GM19023 (cell line): ENCODE results near the gene TRAPPC2L.
"Not testable (repeated sequence)": the region's sequence is repeated elsewhere in the genome, so short reads cannot be mapped to it uniquely, and the experiment has no call there.

ENCODE experiments used
- ATAC-seq: cut with Tn5 transposase; IDR thresholded peaks from one replicate; pipeline ENCODE4 v1.9.1; 2021; ENCODE audit warnings: mild to moderate bottlenecking, moderate library complexity; ENCODE audit not compliant: unreplicated experiment

TRAPPC2L gene

DNA sequence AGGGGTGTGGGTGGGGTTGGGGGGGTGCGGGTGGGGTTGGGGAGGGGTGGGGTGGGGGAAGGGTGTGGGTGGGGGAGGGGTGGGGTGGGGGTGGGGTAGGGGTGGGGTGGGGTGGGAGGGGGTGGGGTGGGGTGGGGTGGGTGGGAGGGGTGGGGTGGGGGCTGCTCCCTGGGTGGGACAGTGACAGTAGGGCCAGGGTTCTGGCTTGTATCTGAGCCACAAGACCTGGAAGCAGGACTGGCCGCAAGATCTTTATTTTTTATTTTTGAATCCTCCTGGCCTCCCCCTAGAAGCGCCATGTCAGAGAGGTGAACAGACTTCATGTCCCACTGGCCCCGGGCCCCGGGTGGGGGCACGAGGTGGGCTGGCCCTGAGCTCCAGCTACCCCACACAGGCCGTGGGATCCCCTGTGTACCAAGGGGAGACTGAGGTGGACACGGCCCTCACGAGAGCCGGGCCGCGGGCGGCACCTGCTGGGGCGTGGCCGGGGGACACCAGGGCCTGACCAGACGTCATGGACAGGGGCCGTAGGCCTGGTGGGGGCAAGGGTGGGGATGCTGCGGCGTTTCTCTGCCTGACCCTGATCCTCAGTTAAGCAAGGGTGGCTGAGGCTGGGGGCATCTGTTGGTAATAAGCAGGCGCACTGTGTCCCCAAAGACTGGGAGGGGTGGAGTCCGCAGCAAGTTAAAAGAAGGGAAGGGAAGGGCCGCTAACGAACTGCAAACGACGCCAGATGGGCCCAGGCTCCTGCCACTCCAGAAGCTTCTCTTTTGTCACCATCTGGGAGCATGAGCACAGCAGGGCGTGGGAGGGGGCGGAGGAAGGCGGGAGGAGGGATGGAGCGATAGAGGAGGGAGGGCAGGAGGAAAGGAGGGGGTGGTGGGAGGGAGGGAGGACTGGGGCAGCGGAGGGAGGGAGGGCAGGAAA lies 31.8 kb downstream of the TRAPPC2L start:
- no peak for ATAC-seq

DNA sequence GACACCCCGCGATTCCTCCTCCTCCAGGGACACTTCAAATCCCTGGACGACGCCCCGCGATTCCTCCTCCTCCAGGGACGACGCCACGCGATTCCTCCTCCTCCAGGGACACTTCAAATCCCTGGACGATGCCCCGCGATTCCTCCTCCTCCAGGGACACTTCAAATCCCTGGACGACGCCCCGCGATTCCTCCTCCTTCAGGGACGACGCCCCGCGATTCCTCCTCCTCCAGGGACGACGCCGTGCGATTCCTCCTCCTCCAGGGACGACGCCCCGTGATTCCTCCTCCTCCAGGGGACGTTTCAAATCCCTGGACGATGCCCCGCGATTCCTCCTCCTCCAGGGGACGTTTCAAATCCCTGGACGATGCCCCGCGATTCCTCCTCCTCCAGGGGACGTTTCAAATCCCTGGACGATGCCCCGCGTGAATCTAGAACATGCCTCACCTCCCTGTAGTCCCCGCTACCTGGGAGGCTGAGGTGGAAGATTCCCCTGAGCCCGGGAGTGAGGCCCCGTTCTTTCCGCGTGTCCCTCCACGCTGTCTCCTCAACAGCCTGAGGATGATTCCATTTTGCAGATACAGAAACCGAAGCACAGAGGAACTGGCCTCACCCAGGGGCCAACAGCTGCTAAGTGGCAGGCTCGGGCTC lies 32.9 kb downstream of the TRAPPC2L start:
- ATAC-seq: not testable (repeated sequence)

DNA sequence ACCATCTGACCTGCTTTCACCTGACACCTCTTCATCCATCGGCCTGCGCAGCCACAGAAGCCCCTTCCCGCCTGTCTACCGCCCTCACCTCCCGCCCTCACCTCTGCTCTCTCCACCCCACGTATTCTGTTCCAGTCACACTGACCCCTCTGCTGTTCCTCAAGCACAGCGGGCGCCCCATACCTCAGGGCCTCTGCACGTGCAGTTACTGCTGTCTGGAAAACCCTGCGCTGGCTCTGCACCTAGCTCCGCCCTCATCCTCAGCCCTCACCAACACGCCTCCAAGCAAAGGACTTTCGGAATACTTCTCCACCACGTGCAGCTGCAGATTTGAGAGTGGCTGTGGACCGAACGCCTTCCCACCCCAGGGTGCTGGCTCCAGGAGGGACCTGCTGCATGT lies 34.2 kb downstream of the TRAPPC2L start:
- ATAC-seq: no peak

DNA sequence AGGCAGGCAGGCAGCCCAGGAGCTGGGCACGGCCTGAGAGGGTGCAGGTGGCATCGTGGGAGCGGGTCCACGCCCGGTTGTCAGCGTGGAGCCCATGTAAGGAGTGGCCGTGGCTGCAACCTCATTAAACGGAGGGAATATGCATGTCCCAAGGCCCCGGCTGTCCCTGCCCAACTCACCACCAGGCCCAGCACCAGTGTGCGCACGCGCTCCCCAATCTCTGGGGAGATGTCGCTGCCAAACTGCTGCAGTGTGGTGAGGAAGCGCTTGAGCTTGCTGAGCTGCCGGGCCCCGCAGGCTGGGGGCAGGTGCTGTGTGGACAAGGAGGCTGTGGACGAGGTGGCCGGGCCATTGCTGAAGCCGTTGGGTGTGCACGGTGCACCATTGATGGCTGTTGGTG lies 35.1 kb downstream of the TRAPPC2L start:
- ATAC-seq: no peak

DNA sequence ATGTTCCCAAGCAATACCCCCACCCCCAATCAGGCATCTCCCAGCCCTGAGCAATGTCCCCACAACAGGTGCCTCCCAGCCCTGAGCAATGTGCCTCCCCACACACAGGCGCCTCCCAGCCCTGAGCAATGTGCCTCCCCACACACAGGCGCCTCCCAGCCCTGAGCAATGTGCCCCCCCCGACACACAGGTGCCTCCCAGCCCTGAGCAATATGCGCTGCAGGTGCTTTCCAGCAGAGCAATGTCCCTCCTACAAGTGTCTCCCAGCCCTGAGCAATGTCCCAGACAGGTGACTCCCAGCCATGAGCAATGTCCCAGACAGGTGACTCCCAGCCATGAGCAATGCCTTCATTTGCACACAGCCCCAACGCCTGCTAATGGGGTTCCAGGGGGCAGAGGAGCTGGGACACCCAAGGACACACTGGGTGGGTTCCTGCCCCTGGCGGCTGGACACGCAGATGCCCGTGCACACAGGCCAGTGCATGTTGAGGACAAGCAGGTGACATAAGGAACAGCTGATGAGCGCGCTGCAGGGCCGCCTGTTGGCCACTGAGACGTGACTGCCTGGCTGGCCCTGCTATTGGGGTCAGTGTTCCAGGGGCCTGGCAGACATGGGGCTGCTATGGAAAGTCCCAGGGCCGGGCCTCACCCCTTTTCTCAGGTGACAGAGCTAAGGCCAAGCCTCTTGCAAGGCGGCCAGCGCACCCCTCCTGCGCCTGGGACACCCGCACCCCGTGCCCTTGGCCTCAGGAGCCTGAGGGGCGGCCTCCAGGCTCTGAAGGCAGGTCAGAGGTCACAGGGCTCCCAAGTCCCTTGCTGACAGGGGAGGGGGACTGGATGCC lies 36.4 kb downstream of the TRAPPC2L start:
- no peak for ATAC-seq

DNA sequence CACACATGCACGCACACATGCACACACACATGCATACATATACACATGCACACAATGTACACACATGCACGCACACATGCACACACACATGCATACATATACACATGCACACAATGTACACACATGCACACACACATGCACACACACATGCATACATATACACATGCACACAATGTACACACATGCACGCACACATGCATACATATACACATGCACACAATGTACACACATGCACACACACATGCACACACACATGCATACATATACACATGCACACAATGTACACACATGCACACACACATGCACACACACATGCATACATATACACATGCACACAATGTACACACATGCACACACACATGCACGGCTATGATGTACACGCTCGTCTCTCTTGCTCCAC lies 37.3 kb downstream of the TRAPPC2L start:
- not testable (repeated sequence) for ATAC-seq

DNA sequence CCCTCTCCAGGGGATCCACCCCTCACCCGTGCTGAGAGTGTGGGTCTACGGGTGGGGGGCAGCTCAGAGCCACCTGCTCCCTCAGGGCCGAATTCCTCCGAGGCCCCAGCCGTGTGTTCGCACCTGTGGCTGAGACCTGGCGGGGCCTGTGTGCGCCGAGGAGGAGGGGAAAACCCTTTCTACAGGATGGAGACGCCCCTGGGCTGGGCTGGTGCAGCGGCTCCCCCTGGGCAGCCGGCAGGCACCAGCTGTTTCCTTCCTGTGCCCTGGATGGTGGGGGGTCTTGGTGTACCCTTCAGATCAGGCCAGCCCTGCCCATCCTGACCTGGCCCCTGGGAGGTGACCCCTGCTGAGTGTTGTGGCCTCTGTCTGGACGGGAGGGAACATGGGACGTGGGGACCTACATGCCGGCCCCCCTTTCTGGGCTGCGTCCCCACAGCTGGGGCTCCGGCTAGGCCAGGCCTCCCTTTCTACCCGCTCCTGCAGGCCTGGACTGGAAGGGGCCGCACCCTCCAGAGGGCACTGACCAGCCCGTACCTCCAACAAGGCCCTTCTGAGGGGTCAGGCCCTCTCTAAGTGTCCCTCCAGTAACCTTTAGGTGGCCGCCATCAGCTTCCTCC lies 37.9 kb downstream of the TRAPPC2L start:
- ATAC-seq: no peak

DNA sequence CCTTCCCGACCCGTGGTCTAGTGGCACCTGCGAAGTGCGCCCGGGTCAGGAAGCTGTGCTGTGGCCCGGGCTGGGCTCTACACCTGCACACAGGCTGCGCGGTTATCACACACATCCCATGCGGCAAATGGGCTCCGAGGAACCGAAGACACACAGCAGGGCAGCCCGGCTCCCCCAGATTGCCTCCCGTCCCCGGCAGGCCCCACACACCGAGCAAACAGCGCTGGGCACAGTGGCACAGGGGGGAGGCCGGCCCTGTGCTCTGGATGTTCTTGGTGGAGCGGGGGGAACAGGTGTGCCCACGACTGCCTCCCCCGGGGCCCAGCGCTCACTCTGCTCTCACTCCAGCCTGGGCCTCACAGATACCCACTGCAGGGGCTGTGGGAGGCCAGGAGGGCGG lies 38.4 kb downstream of the TRAPPC2L start:
- ATAC-seq: no peak

DNA sequence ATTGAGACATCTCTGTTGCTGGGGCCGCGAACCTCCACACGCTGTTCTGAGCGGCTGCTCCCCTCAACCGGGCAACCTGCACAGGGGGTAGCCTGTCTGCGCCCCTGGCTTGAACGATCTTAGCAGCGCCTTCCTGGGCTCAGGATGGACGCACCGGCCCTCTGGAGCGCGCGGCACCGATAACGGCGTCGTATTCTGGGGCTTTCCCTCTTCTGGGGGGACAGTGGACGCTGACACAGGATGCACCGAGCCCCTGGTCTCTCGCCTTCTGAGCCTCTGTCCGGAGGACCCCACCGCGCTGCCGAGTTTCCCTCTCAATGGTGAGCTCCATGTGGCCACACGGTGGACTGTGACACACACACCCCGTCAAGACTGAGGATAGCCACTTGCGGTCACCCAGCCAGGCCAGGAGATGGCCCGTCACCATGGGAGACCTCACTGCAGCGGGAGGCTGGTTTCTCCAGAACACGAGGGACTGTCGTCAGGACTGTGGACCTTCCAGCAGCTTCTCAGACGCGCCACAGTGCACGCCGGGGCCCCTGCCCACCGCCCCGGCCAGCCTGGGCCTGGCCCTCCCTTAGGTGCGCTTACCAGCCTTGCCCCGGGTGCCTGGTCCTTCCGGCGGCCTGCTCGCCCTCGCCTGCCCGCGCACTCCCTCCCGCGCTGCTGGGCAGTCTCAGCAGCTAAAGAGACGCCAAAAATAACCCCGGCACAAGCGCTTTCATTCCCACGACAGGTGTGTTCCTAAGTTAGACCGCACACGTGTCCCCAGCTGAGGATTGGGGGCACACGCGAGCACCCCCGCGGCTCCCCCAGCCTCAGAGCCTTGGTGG lies 39.5 kb downstream of the TRAPPC2L start:
- ATAC-seq: no peak

DNA sequence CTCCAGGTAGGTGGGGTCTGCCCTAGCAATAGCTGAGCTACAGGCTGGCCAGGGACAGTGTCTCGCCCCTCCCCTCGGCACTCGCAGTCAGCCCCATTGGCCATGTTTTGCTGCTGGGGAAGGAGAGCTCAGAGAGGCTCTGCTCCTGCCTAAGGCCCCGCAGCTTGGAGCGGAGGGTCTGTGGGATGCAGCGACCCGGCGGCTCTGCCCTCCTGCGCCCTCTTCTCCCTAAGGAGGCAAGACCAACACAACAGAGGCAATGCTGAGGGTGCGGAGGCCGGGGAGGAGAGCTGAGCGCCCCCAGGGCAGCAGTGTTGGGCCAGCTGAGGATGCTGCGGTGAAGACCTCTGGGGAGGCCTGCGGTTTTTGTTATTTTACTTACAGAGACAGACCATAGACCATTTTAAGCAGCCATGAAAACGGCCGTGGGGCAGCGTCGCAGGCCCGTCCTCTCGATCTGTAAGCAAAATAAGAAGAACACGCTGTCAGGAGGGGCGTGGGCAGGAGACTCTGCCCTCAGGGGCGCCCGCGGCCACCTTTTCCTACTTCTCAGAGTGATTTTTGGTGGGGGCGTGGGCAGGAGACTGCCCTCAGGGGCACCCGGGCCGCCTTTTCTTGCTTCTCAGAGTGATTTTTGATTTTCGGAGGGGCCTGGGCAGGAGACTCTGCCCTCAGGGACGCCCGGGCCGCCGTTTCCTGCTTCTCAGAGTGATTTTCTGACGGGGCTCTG lies 40.9 kb downstream of the TRAPPC2L start:
- ATAC-seq: no peak

DNA sequence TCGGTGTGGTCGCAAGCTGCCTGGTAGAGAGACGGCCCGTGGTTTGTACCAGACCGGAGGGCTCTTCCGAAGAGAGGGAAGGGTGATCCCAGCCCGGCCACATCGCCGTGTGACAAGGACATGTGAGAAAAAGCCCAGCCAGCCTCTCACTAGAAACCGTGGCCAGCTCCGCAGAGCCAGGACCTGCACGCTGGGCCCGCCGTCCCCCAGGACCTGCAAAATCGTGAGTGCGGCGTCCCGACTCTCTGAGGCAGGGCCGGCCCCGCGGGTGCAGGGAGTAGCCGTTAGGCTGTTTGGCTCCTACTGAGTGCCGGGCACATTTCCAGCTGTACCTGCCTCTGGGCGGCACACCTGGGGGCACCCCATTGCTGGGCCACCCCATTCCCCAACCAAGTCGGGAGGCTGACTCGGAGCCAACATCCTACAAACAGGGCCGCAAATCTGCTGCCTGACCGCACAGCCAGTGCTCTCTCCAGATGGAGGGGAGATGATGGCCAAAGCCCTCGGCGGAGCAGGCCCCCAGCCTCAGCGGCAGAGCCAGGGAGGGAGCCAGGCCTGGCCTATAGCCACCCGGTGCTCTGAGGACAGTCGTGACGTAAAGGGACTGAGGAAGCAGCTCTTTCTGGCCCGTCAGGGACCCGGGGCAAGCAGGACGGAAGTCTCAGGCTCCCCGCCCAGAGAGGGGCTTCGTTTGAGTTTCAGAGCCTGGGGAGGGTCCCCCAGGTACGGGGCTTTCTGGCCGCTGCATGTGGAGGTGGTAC lies 43.2 kb downstream of the TRAPPC2L start:
- no peak for ATAC-seq

DNA sequence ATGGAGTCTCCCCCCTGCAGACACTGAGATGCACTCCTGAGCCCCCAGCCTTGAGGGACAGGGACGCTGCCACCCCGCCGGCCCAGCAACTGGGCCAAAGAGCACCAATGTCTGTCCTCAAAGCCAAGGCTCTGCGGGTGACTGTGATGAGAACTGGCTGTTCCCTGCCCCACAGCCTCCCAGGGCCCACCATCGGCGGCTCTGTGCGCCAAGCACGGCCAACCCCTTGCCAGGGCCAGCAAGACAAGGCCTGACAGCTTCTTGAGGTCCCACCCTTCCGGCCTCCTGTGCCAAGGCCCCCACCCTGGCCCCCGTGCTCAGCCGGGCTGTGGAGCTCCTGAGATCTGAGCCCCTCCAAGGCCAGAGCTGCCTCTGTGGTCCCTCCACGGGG lies 43.7 kb downstream of the TRAPPC2L start:
- no peak for ATAC-seq

DNA sequence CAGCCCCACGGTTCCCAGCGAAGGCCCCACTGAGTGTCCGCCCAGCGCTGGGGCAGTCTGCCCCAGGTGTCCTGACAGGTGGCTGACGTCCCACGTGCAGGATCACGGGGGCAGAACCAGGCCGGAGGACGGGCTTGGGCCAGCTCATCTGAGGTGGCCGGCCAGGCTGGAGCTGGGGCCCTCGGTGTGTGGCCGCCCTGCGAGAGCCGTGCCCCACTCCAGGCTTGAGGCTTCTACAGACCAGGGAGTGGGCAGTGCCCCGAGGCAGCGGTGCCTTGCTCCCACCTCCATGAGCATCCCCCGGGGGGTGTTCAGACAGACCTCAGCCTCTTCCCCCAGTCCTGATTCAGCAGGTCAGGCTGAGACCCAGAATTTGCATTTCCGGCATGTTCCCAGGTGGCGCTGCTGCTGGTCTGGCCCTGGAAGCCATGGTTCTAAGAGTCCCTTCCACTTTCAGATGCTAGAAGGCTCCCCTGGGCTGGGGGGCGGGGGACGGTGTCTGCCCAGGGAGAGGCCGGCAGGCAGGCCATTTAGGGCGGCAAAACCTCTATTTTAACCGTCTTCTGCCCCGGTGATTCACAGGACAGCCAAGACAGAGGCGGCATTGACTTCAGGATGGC lies 44.9 kb downstream of the TRAPPC2L start:
- no peak for ATAC-seq

DNA sequence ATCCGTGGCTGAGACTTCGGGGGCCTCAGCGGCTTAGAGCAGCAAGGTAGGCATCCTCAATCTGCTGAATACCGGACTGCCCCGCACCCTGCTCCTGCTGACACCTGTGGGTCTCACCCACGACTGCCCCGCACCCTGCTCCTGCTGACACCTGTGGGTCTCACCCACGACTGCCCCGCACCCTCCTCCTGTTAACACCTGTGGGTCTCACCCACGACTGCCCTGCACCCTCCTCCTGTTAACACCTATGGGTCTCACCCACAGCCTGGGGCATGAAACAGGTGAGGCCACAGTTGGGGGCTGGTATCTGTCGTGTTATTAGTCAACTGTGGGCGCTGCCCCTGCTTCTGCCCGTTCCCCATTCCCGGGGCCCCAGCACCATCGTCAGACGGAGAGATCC lies 45.8 kb downstream of the TRAPPC2L start:
- ATAC-seq: no peak

DNA sequence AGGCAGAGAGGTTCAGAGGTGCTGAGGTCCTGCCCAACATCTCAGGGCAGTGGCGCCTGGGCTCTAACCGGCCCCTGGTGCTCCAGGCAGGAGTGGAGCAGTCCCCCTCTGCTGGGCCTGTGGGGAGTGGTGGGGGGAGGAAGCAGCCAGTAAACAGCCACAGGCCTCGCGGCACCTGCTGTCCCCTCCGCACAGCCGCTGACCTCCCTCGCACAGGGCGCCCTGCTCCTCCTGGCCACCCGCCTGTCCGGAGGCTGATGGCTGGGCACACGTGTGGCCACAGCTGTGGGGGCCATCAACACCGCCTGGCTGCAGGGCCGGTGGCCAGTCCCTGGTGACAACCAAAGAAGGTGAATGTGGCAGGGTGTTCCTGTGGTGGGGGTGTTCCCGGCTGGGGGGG lies 46.3 kb downstream of the TRAPPC2L start:
- no peak for ATAC-seq

DNA sequence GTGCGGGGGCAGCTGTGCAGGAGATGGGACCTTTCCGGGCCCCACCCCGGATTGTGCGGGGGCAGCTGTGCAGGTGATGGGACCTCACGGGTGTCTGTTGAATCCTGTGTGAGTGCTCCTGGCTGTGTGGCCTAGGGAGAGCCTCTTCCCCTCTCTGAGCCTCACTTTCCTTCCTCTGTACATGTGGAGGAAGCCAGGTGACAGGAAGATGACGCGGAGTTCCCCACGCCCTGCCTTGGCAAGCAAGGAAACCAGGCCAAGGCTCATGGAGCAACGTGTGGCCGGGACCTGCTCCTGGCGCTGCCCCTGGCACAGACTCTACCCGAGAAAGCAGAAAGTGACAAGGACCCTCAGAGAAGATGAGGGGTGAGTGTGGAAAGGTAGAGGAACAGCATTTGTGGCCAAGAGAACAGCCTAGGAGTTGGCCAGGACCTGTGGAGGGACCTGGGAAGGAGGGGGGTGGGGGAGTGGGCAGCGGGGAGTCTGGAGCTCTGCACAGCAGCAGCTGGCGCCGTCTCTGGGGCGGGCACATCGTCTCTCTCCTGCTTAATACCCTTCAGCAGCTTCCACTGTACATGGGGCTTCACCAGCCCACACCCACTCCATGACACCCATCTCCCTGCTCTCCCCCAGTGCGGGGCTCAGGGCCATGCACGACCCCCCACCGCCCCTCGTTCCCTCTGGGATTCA lies 47.9 kb downstream of the TRAPPC2L start:
- no peak for ATAC-seq

DNA sequence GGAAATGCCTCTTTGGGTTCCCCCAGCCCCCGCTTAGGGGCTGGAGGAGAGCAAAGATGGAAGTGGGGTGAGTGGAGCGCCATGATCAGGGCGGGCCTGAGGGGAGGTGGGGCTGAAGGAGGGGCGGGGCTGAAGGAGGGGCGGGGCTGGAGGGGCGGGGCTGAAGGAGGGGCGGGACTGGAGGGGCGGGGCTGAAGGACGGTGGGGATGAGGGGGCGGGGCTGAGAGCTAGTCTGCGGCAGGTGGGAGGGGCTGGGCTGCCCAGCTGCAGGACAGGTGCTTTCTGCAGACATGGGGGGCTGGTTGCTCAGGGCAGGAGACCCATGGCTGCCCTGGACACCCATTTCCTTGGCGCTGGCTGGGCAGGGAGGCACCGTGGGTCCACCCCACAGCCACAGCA lies 48.6 kb downstream of the TRAPPC2L start:
- ATAC-seq: no peak

DNA sequence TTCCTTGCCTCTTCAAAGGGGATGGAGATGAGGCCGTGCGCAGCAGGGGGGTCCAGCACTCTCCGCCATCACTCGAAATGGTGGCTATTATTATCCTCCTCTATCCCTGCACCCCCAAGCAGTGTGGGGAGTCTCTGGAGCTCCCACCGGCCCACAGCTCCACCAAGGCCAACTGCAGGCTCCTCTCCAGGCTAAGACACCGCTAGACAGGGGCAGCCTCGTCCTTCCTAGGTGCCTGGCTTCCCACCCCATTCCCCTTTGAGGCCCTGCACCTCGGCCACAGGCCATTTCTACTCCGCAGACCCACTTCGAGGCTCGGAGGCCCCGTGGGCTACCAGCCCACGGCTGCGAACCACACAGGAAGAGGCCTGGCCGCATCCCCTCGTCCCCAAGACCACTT lies 49.1 kb downstream of the TRAPPC2L start:
- no peak for ATAC-seq
